ENCODE measurements around the gene MSH5. TPM values are rescaled to one million over a fixed set of nuclear protein-coding genes. Genes with fewer than 3 reads are reported as not detected.

The MSH5 gene
- total and polyA plus RNA-seq, 9 of the 15 experiments (the other 6 are each of a cell fraction or from before 2014, with no cell fraction given) = 12.5 to 104 (median 46.6) TPM

DNA sequence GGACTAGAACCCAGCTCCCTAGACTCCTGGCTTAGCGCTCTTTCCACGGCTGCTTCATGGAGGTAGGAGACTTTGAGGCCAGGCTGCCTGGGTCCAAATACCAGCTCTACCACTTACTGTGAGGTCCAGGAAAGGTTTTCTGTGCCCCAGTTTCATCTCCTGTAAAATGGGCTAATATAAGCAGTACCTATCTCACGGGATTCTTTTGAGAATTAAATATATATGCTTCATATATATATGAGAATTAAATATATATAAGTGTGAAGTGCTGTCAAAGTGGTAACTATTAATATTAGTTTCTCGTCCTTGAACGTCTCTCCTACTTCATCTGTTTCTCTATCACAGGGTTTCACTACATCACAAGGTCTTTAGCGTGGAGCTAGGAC is 48.7 kb upstream of the MSH5 start (continued):
- no peak for TF ChIP-seq FOXP4 (CRISPR knock-in tag; IDR thresholded peaks at IDR 0.05; ENCODE audit: borderline replicate concordance)
- no peak for TF ChIP-seq FOXK2 (conservative IDR thresholded peaks at IDR 0.05 in 1 of 2, IDR thresholded peaks at IDR 0.05 in 1 of 2; ENCODE audit: low read depth in 2 of 2)
- TF ChIP-seq ZNF780A (CRISPR knock-in tag; IDR thresholded peaks at IDR 0.05) = no peak
- 0 out of 6 replicates have a peak, but pooled peaks of 1 of the 3 experiments have one; percentile 9 for TF ChIP-seq CTCF (IDR thresholded peaks at IDR 0.05 in 2 of 3, conservative IDR thresholded peaks at IDR 0.05 in 1 of 3; ENCODE audit: insufficient read depth in 2 of 3, low read depth in 1 of 3, low read length in 3 of 3)

GRCh38 chr6:31691564-31692108 is 48.2 kb upstream of the MSH5 start:
- no peaks in the 10 kb centered on the region for H3K9me3 ChIP-seq (replicated peaks; ENCODE audit: control insufficient read depth, insufficient read depth, low read depth, low read length)
- ATAC-seq (peak; percentile 13), FAIRE-seq (no peak), DNase-seq (ENCODE audit: extremely low read depth in 1 of 4, low spot score in 3 of 4) (peak in 3 of 4 experiments; percentile 56 to 83 (median 76))
- peak overlapping the region; percentile 68 to 75; a peak in 3 of 4 replicates for H3K9ac ChIP-seq (ENCODE audit: insufficient read depth in 1 of 2, low read depth in 2 of 2, low read length in 2 of 2)
- ChIA-PET POLR2A (interaction anchor here (0.8 to 7.1 kb wide), 26 partner anchors 7 to 144 kb away, joined by 3 to 158 read pairs (median 9); partner anchors contain the start of genes ABHD16A, APOM, CLIC1 and GPANK1), CTCF (ENCODE audit: low intra/inter-chr PET ratio) (no interaction called here)
- no peaks in the 10 kb centered on the region for H3K27me3 ChIP-seq (ENCODE audit: control insufficient read depth in 2 of 2, insufficient read depth in 2 of 2, low read length in 2 of 2)
- no peaks in the 10 kb centered on the region for H3K9me1 ChIP-seq (ENCODE audit: control insufficient read depth, insufficient read depth, low read length)
- peak overlapping the region; percentile 88; the same call in 2 of the 3 replicates for H3K27ac ChIP-seq (ENCODE audit: extremely low read depth, low read depth, low read length)
- H3K36me3 ChIP-seq (ENCODE audit: control insufficient read depth, insufficient read depth, low read length) = peaks cover 90% of the 10 kb centered on the region
- H3K4me2 ChIP-seq (ENCODE audit: insufficient read depth, low read length) = peak overlapping the region; percentile 82
- intact Hi-C loops (cut with micrococcal nuclease) = loop anchor here (2.0 kb wide), 2 partner anchors 43 to 139 kb away; no protein-coding TSS in a partner anchor
- no peak overlapping the region for H2AFZ ChIP-seq (ENCODE audit: low read depth, low read length)
- H3K4me1 ChIP-seq (replicated peaks in 1 of 2; ENCODE audit: control insufficient read depth in 2 of 2, insufficient read depth in 2 of 2, low read length in 2 of 2) = peaks cover 57 to 59% of the 10 kb centered on the region in 2 experiments
- no peaks in the 10 kb centered on the region for H4K20me1 ChIP-seq (replicated peaks; ENCODE audit: control insufficient read depth, insufficient read depth, low read length)
- no peak overlapping the region for H3K4me3 ChIP-seq
- WGBS (ENCODE audit: insufficient coverage, low coverage, missing lambda C conversion rate) = 74% methylated on average over 11 of the region's 12 CpGs
- BruUV-seq (replicated peaks) = no TSS peak
- no peaks in the 10 kb centered on the region for H3K79me2 ChIP-seq (ENCODE audit: control insufficient read depth, insufficient read depth, low read length)
- in situ Hi-C loops (cut with MboI) = no loop called here
- TF ChIP-seq NFE2 (IDR thresholded peaks at IDR 0.05; ENCODE audit: low read depth) = no peak
- TF ChIP-seq FOXA3 (CRISPR knock-in tag; conservative IDR thresholded peaks at IDR 0.05 in 1 of 2, IDR thresholded peaks at IDR 0.05 in 1 of 2) = no peak
- no peak for TF ChIP-seq ZKSCAN1 (IDR thresholded peaks at IDR 0.05; ENCODE audit: low read depth, low read length)
- TF ChIP-seq AFF1 (IDR thresholded peaks at IDR 0.05; ENCODE audit: low read depth in 1 of 2, partially characterized antibody in 2 of 2) = no peak
- no peak for TF ChIP-seq ZNF124 (CRISPR knock-in tag; IDR thresholded peaks at IDR 0.05)
- TF ChIP-seq RBFOX2 (IDR thresholded peaks at IDR 0.05; ENCODE audit: low read depth, low read length) = peak; percentile 28
- TF ChIP-seq MYC (IDR thresholded peaks at IDR 0.05; ENCODE audit: low read depth, low read length) = no peak
- TF ChIP-seq MYC (CRISPR knock-in tag; IDR thresholded peaks at IDR 0.05; ENCODE audit: borderline replicate concordance, low read depth) = no peak
